HFFc6 (cell line): ENCODE measurements around the gene PDIA5. TPM values are rescaled to one million over a fixed set of nuclear protein-coding genes. Genes with fewer than 3 reads are reported as not detected.

ENCODE experiments used
- DNase-seq: peaks from one replicate; pipeline ENCODE4 v3.0.0-alpha.2; 2018
- H3K27ac Mint-ChIP-seq: 2 replicates; pipeline ENCODE4 v1.8.0; 2020; ENCODE audit warnings: mild to moderate bottlenecking, mixed read lengths
- H3K27me3 Mint-ChIP-seq: 2 replicates; pipeline ENCODE4 v1.8.0; 2021; ENCODE audit warnings: mild to moderate bottlenecking, moderate library complexity, mixed read lengths; ENCODE audit not compliant: insufficient read depth
- H3K36me3 Mint-ChIP-seq: 2 replicates; pipeline ENCODE4 v1.8.0; 2021; ENCODE audit warnings: low read depth, mixed read lengths
- H3K4me1 Mint-ChIP-seq: 2 replicates; pipeline ENCODE4 v1.8.0; 2020; ENCODE audit warnings: low read depth, mixed read lengths
- H3K4me3 Mint-ChIP-seq: 2 replicates; pipeline ENCODE4 v1.8.0; 2020; ENCODE audit warnings: mild to moderate bottlenecking, moderate library complexity, mixed read lengths
- H3K9me3 Mint-ChIP-seq: 2 replicates; pipeline ENCODE4 v1.8.0; 2020; ENCODE audit warnings: mild to moderate bottlenecking, mixed read lengths
- CTCF ChIP-seq: fragments of 200-600 bp; sonication (generic); IDR thresholded peaks from 2 replicates; pipeline ENCODE4 v1.5.0; 2021; ENCODE audit warnings: antibody characterized with exemption, mild to moderate bottlenecking
- total RNA-seq, 6 experiments: library from RNA; stranded (reverse); fragmentation: NEBNext Ultra II Directional; extraction: Animal tissue kit (Norgen Biotek cat#: 25700); gene quantifications; 2 replicates in 1 of 6; 3 replicates in 5 of 6; pipeline ENCODE4 v1.2.3, GENCODE V29; 2021

The PDIA5 gene
- total RNA-seq, 6 experiments from 2014 or later = 30.7 to 49.0 (median 38.1) TPM

GRCh38 chr3:123100193-123100776 lies 33.5 kb downstream of the PDIA5 start:
- no peak overlapping the region for H3K4me3 Mint-ChIP-seq
- no peaks in the 10 kb centered on the region for H3K9me3 Mint-ChIP-seq
- H3K4me1 Mint-ChIP-seq = peaks cover 62% of the 10 kb centered on the region
- no peak for DNase-seq
- peaks cover 40% of the 10 kb centered on the region for H3K36me3 Mint-ChIP-seq
- H3K27me3 Mint-ChIP-seq = peaks cover 2% of the 10 kb centered on the region; the same call in 1 of the 2 replicates
- TF ChIP-seq CTCF = no peak
- no peak overlapping the region for H3K27ac Mint-ChIP-seq

- no peak overlapping the region for H3K27ac Mint-ChIP-seq
- no peak for DNase-seq
- H3K27me3 Mint-ChIP-seq = no peaks in the 10 kb centered on the region
- H3K4me1 Mint-ChIP-seq = peaks cover 62% of the 10 kb centered on the region
- no peak for TF ChIP-seq CTCF
- no peaks in the 10 kb centered on the region for H3K9me3 Mint-ChIP-seq
- peaks cover 56% of the 10 kb centered on the region for H3K36me3 Mint-ChIP-seq
- no peak overlapping the region for H3K4me3 Mint-ChIP-seq
Observed at GRCh38 chr3:123102249-123102648, 35.4 kb downstream of the PDIA5 start.

GRCh38 chr3:123102826-123103225 lies 36.0 kb downstream of the PDIA5 start:
- Mint-ChIP-seq H3K4me1 (peaks cover 56% of the 10 kb centered on the region), H3K27ac (no peak overlapping the region), H3K9me3 (no peaks in the 10 kb centered on the region), H3K4me3 (no peak overlapping the region), H3K27me3 (no peaks in the 10 kb centered on the region), H3K36me3 (peaks cover 61% of the 10 kb centered on the region)
- no peak for TF ChIP-seq CTCF
- no peak for DNase-seq

- H3K9me3 Mint-ChIP-seq = no peaks in the 10 kb centered on the region
- H3K27ac Mint-ChIP-seq = peak overlapping the region; percentile 46
- no peak for TF ChIP-seq CTCF
- H3K4me3 Mint-ChIP-seq = no peak overlapping the region
- H3K36me3 Mint-ChIP-seq = peaks cover 60% of the 10 kb centered on the region
- DNase-seq = peak; percentile 80
- peaks cover 39% of the 10 kb centered on the region for H3K4me1 Mint-ChIP-seq
- H3K27me3 Mint-ChIP-seq = no peaks in the 10 kb centered on the region
Observed at GRCh38 chr3:123104550-123104949, 37.7 kb downstream of the PDIA5 start.

GRCh38 chr3:123105201-123106189 lies 38.7 kb downstream of the PDIA5 start:
- no peaks in the 10 kb centered on the region for H3K27me3 Mint-ChIP-seq
- DNase-seq = no peak
- peaks cover 64% of the 10 kb centered on the region for H3K36me3 Mint-ChIP-seq
- TF ChIP-seq CTCF = no peak
- H3K4me3 Mint-ChIP-seq = no peak overlapping the region
- no peak overlapping the region; the same call in 1 of the 2 replicates for H3K27ac Mint-ChIP-seq
- H3K9me3 Mint-ChIP-seq = no peaks in the 10 kb centered on the region
- peaks cover 39% of the 10 kb centered on the region for H3K4me1 Mint-ChIP-seq
